ENCODE data around the gene WIZ.

The WIZ gene

GRCh38 chr19:15432629-15433518, 16.9 kb downstream of the WIZ start:
- Histone ChIP-seq H3K27ac (ENCODE audit: insufficient read depth in 1 of 2, low read depth in 1 of 2, low read length in 2 of 2, poor library complexity in 1 of 2, severe bottlenecking in 2 of 2) (peak overlapping the region in 1 of 2 experiments; percentile 54), H3K4me3 (ENCODE audit: control insufficient read depth in 1 of 7, extremely low read depth in 1 of 7, insufficient read depth in 4 of 7, low read depth in 2 of 7, low read length in 6 of 7) (peak overlapping the region; percentile 54 to 93 (median 80)), H3K27me3 (replicated peaks in 2 of 5; ENCODE audit: control insufficient read depth in 4 of 5, insufficient read depth in 5 of 5, low read length in 4 of 5) (no peaks in the 10 kb centered on the region), H3K9me3 (ENCODE audit: control extremely low read depth in 1 of 5, control insufficient read depth in 4 of 5, insufficient read depth in 2 of 5, low read depth in 1 of 5, low read length in 4 of 5) (no peaks in the 10 kb centered on the region), H3K36me3 (ENCODE audit: control insufficient read depth in 4 of 4, insufficient read depth in 4 of 4, low read length in 3 of 4) (peaks cover 0 to 26% (median 14%) of the 10 kb centered on the region in 4 experiments), H3K4me1 (ENCODE audit: control extremely low read depth in 1 of 4, control insufficient read depth in 4 of 4, insufficient read depth in 4 of 4, low read length in 3 of 4) (peaks cover 2 to 31% (median 25%) of the 10 kb centered on the region in 4 experiments)
- ChIA-PET POLR2A (interaction anchor here (0.9 to 2.4 kb wide), 6 partner anchors 12 to 37 kb away, joined by 3 to 16 read pairs (median 4); partner anchors contain the start of genes AKAP8L and RASAL3), CTCF (interaction anchor here (0.9 to 1.6 kb wide), 6 partner anchors 14 to 46 kb away, joined by 3 to 6 read pairs (median 4); partner anchors contain the start of genes AKAP8L and PGLYRP2)
- peak; percentile 91 to 96 (median 94) for DNase-seq
- WGBS (ENCODE audit: insufficient coverage): under 1% methylated on average over 69 of the region's 75 CpGs

GRCh38 chr19:15432018-15432494, 17.7 kb downstream of the WIZ start:
- no peaks in the 10 kb centered on the region for H3K9me3 ChIP-seq (ENCODE audit: control extremely low read depth in 1 of 5, control insufficient read depth in 4 of 5, insufficient read depth in 2 of 5, low read depth in 1 of 5, low read length in 4 of 5)
- H3K4me3 ChIP-seq (ENCODE audit: control insufficient read depth in 1 of 7, extremely low read depth in 1 of 7, insufficient read depth in 4 of 7, low read depth in 2 of 7, low read length in 6 of 7): peak overlapping the region; percentile 73 to 93 (median 88)
- H3K27me3 ChIP-seq (replicated peaks in 2 of 5; ENCODE audit: control insufficient read depth in 4 of 5, insufficient read depth in 5 of 5, low read length in 4 of 5): no peaks in the 10 kb centered on the region
- ChIA-PET POLR2A (interaction anchor here (1.2 to 2.4 kb wide), 4 partner anchors 11 to 37 kb away, joined by 3 to 16 read pairs (median 10); partner anchors contain the start of genes AKAP8L and RASAL3), CTCF (interaction anchor here (1.5 to 1.6 kb wide), 2 partner anchors 37 to 122 kb away, joined by 3 to 5 read pairs; no protein-coding TSS in a partner anchor)
- WGBS (ENCODE audit: insufficient coverage): 0% methylated on average over 13 of the region's 44 CpGs
- peak in 1 of 3 donors; percentile 13 for DNase-seq
- peaks cover 0 to 34% (median 22%) of the 10 kb centered on the region in 4 experiments for H3K36me3 ChIP-seq (ENCODE audit: control insufficient read depth in 4 of 4, insufficient read depth in 4 of 4, low read length in 3 of 4)
- peak overlapping the region; percentile 64 to 81 for H3K27ac ChIP-seq (ENCODE audit: insufficient read depth in 1 of 2, low read depth in 1 of 2, low read length in 2 of 2, poor library complexity in 1 of 2, severe bottlenecking in 2 of 2)
- peaks cover 2 to 31% (median 25%) of the 10 kb centered on the region in 4 experiments for H3K4me1 ChIP-seq (ENCODE audit: control extremely low read depth in 1 of 4, control insufficient read depth in 4 of 4, insufficient read depth in 4 of 4, low read length in 3 of 4)

GRCh38 chr19:15431396-15432017, 18.2 kb downstream of the WIZ start:
- POLR2A ChIA-PET: interaction anchor here (1.2 kb wide), 1 partner anchor 38 kb away, joined by 5 read pairs; no protein-coding TSS in a partner anchor

GRCh38 chr19:15430526-15431120, 19.1 kb downstream of the WIZ start:
- Histone ChIP-seq H3K4me3 (ENCODE audit: control insufficient read depth in 1 of 7, extremely low read depth in 1 of 7, insufficient read depth in 4 of 7, low read depth in 2 of 7, low read length in 6 of 7) (peak overlapping the region in 3 of 7 experiments; percentile 85 to 93 (median 92)), H3K4me1 (ENCODE audit: control extremely low read depth in 1 of 4, control insufficient read depth in 4 of 4, insufficient read depth in 4 of 4, low read length in 3 of 4) (peaks cover 2 to 31% (median 25%) of the 10 kb centered on the region in 4 experiments), H3K27me3 (replicated peaks in 2 of 5; ENCODE audit: control insufficient read depth in 4 of 5, insufficient read depth in 5 of 5, low read length in 4 of 5) (no peaks in the 10 kb centered on the region), H3K9me3 (ENCODE audit: control extremely low read depth in 1 of 5, control insufficient read depth in 4 of 5, insufficient read depth in 2 of 5, low read depth in 1 of 5, low read length in 4 of 5) (no peaks in the 10 kb centered on the region), H3K36me3 (ENCODE audit: control insufficient read depth in 4 of 4, insufficient read depth in 4 of 4, low read length in 3 of 4) (peaks cover 0 to 48% (median 33%) of the 10 kb centered on the region in 4 experiments), H3K27ac (ENCODE audit: insufficient read depth in 1 of 2, low read depth in 1 of 2, low read length in 2 of 2, poor library complexity in 1 of 2, severe bottlenecking in 2 of 2) (no peak overlapping the region)
- ChIA-PET POLR2A (interaction anchor here (1.2 kb wide), 1 partner anchor 39 kb away, joined by 5 read pairs; no protein-coding TSS in a partner anchor), CTCF (interaction anchor here (0.8 to 4.1 kb wide), 4 partner anchors 11 to 125 kb away, joined by 3 to 32 read pairs (median 4); partner anchors contain the start of gene AKAP8L)
- DNase-seq: no peak
- 97% methylated on average over 10 of the region's 10 CpGs for WGBS (ENCODE audit: insufficient coverage)

More at GRCh38 chr19:15431396-15432017, 18.2 kb downstream of the WIZ start:
- Histone ChIP-seq H3K4me1 (ENCODE audit: control extremely low read depth in 1 of 4, control insufficient read depth in 4 of 4, insufficient read depth in 4 of 4, low read length in 3 of 4) (peaks cover 2 to 31% (median 25%) of the 10 kb centered on the region in 4 experiments), H3K9me3 (ENCODE audit: control extremely low read depth in 1 of 5, control insufficient read depth in 4 of 5, insufficient read depth in 2 of 5, low read depth in 1 of 5, low read length in 4 of 5) (no peaks in the 10 kb centered on the region), H3K27ac (ENCODE audit: insufficient read depth in 1 of 2, low read depth in 1 of 2, low read length in 2 of 2, poor library complexity in 1 of 2, severe bottlenecking in 2 of 2) (peak overlapping the region; percentile 64 to 81), H3K27me3 (replicated peaks in 2 of 5; ENCODE audit: control insufficient read depth in 4 of 5, insufficient read depth in 5 of 5, low read length in 4 of 5) (no peaks in the 10 kb centered on the region), H3K36me3 (ENCODE audit: control insufficient read depth in 4 of 4, insufficient read depth in 4 of 4, low read length in 3 of 4) (peaks cover 0 to 40% (median 26%) of the 10 kb centered on the region in 4 experiments), H3K4me3 (ENCODE audit: control insufficient read depth in 1 of 7, extremely low read depth in 1 of 7, insufficient read depth in 4 of 7, low read depth in 2 of 7, low read length in 6 of 7) (peak overlapping the region; percentile 73 to 93 (median 88))
- 27% methylated on average over 5 of the region's 7 CpGs for WGBS (ENCODE audit: insufficient coverage)
- DNase-seq: no peak
- CTCF ChIA-PET: interaction anchor here (1.5 to 4.1 kb wide), 2 partner anchors 11 to 123 kb away, joined by 3 to 32 read pairs; partner anchors contain the start of gene AKAP8L

- Histone ChIP-seq H3K27ac (ENCODE audit: insufficient read depth in 1 of 2, low read depth in 1 of 2, low read length in 2 of 2, poor library complexity in 1 of 2, severe bottlenecking in 2 of 2) (no peak overlapping the region), H3K4me1 (ENCODE audit: control extremely low read depth in 1 of 4, control insufficient read depth in 4 of 4, insufficient read depth in 4 of 4, low read length in 3 of 4) (peaks cover 2 to 31% (median 25%) of the 10 kb centered on the region in 4 experiments), H3K36me3 (ENCODE audit: control insufficient read depth in 4 of 4, insufficient read depth in 4 of 4, low read length in 3 of 4) (peaks cover 0 to 54% (median 38%) of the 10 kb centered on the region in 4 experiments), H3K4me3 (ENCODE audit: control insufficient read depth in 1 of 7, extremely low read depth in 1 of 7, insufficient read depth in 4 of 7, low read depth in 2 of 7, low read length in 6 of 7) (no peak overlapping the region), H3K27me3 (replicated peaks in 2 of 5; ENCODE audit: control insufficient read depth in 4 of 5, insufficient read depth in 5 of 5, low read length in 4 of 5) (no peaks in the 10 kb centered on the region), H3K9me3 (ENCODE audit: control extremely low read depth in 1 of 5, control insufficient read depth in 4 of 5, insufficient read depth in 2 of 5, low read depth in 1 of 5, low read length in 4 of 5) (no peaks in the 10 kb centered on the region)
- DNase-seq: no peak
- POLR2A ChIA-PET: no interaction called here
- CTCF ChIA-PET: interaction anchor here (1.5 to 4.1 kb wide), 2 partner anchors 10 to 16 kb away, joined by 6 to 32 read pairs; partner anchors contain the start of gene AKAP8L
- WGBS (ENCODE audit: insufficient coverage): 96% methylated on average over 22 of the region's 24 CpGs
These were observed 19.8 kb downstream of the WIZ start for GRCh38 chr19:15429825-15430467.

Measured in common myeloid progenitor, CD34-positive (primary cell).